GM12872 (cell line): ENCODE measurements around the gene TATDN2.
A peak's percentile ranks its signal among the peaks of the same experiment; 100 is the strongest.

Experiments used
- CTCF ChIP-seq: IDR thresholded peaks from 3 replicates; pipeline ENCODE4 v1.5.1; 2011; ENCODE audit warnings: low read depth, mild to moderate bottlenecking, low read length, moderate library complexity; ENCODE audit not compliant: insufficient read depth

The TATDN2 gene

GRCh38 chr3:10251006-10251405 lies 2.7 kb downstream of the TATDN2 start:
- TF ChIP-seq CTCF = no peak

- TF ChIP-seq CTCF = no peak
These were observed 5.5 kb downstream of the TATDN2 start for GRCh38 chr3:10253731-10254130.

- no peak for TF ChIP-seq CTCF
These were observed 7.6 kb downstream of the TATDN2 start for GRCh38 chr3:10255835-10256234.

GRCh38 chr3:10259036-10259435 lies 10.8 kb downstream of the TATDN2 start:
- TF ChIP-seq CTCF = no peak

- TF ChIP-seq CTCF = no peak
These were observed 11.5 kb downstream of the TATDN2 start for GRCh38 chr3:10259798-10260197.

- TF ChIP-seq CTCF = no peak
These were observed 12.0 kb downstream of the TATDN2 start for GRCh38 chr3:10260211-10260701.

GRCh38 chr3:10262027-10262426 lies 13.8 kb downstream of the TATDN2 start:
- TF ChIP-seq CTCF = no peak

- peak; percentile 55 for TF ChIP-seq CTCF
These were observed 15.5 kb downstream of the TATDN2 start for GRCh38 chr3:10263646-10264363.
